SK-MEL-5 (cell line): ENCODE data around the gene OR6S1. TPM values are rescaled to one million over a fixed set of nuclear protein-coding genes. Genes with fewer than 3 reads are reported as not detected.
"Not testable (repeated sequence)": the region's sequence is repeated elsewhere in the genome, so short reads cannot be mapped to it uniquely, and the experiment has no call there.

Source experiments
- DNase-seq: peaks from one replicate; pipeline ENCODE4 v3.0.0-alpha.2; 2016; ENCODE audit warnings: low read depth, low spot score
- in situ Hi-C: cut with HindIII; loops from 2 replicates; pipeline ENCODE4 v1.10.0; 2016; ENCODE audit warnings: low sequenced_read_pairs, high pct_unique_total_duplicates, low pct_unique_long_range_greater_than_20kb
- total RNA-seq: library from RNA; depleted of rRNA; stranded (reverse); fragments of >200 nt; shearing (Covaris generic); gene quantifications from 2 replicates; pipeline ENCODE4 v1.2.3, GENCODE V29; 2014

Gene OR6S1
- total RNA-seq, 1 experiment from 2014 or later = not detected

- in situ Hi-C loops = not testable (repeated sequence)
Observed at GRCh38 chr14:20619688-20620087, 21.8 kb downstream of the OR6S1 start.

GRCh38 chr14:20618271-20618749 lies 23.2 kb downstream of the OR6S1 start:
- DNase-seq = no peak
- in situ Hi-C loops = no loop called here

More at GRCh38 chr14:20619688-20620087, 21.8 kb downstream of the OR6S1 start:
- DNase-seq = not testable (repeated sequence)

GRCh38 chr14:20617138-20618003 lies 24.1 kb downstream of the OR6S1 start:
- no peak for DNase-seq
- in situ Hi-C loops = no loop called here

- DNase-seq = no peak
- in situ Hi-C loops = no loop called here
Observed at GRCh38 chr14:20615996-20616395, 25.5 kb downstream of the OR6S1 start.

- in situ Hi-C loops = no loop called here
- no peak for DNase-seq
Observed at GRCh38 chr14:20614038-20614840, 27.3 kb downstream of the OR6S1 start.

GRCh38 chr14:20613094-20614037 lies 28.1 kb downstream of the OR6S1 start:
- in situ Hi-C loops = no loop called here
- peak; percentile 98 for DNase-seq

- DNase-seq = no peak
- in situ Hi-C loops = no loop called here
Observed at GRCh38 chr14:20612403-20612802, 29.1 kb downstream of the OR6S1 start.

GRCh38 chr14:20611277-20611676 lies 30.2 kb downstream of the OR6S1 start:
- in situ Hi-C loops = no loop called here
- DNase-seq = no peak

- in situ Hi-C loops = no loop called here
- peak; percentile 81 for DNase-seq
Observed at GRCh38 chr14:20610002-20610765, 31.3 kb downstream of the OR6S1 start.

GRCh38 chr14:20609215-20610001 lies 32.1 kb downstream of the OR6S1 start:
- in situ Hi-C loops = no loop called here
- peak; percentile 93 for DNase-seq

- DNase-seq = no peak
- in situ Hi-C loops = no loop called here
Observed at GRCh38 chr14:20608383-20609110, 32.9 kb downstream of the OR6S1 start.

GRCh38 chr14:20607617-20608016 lies 33.9 kb downstream of the OR6S1 start:
- in situ Hi-C loops = no loop called here

GRCh38 chr14:20606902-20607242 lies 34.6 kb downstream of the OR6S1 start:
- DNase-seq = no peak
- in situ Hi-C loops = no loop called here

More at GRCh38 chr14:20607617-20608016, 33.9 kb downstream of the OR6S1 start:
- no peak for DNase-seq

- peak; percentile 75 for DNase-seq
- in situ Hi-C loops = no loop called here
Observed at GRCh38 chr14:20606190-20606901, 35.1 kb downstream of the OR6S1 start.
